Erythroblast (primary cell): Measurements from ENCODE around the gene HOXD3.

Source experiments
- GATA1 ChIP-seq: IDR thresholded peaks from 2 replicates; pipeline ENCODE4 v1.6.1; 2011; ENCODE audit warnings: low read depth, mild to moderate bottlenecking, control low read depth, low read length, moderate library complexity
- POLR2A ChIP-seq: IDR thresholded peaks from 2 replicates; pipeline ENCODE4 v1.6.1; 2011; ENCODE audit warnings: mild to moderate bottlenecking, low read length

- TF ChIP-seq POLR2A (no peak), GATA1 (no peak)
These were observed 42.8 kb upstream of the HOXD3 start for GRCh38 chr2:176114120-176114929.
